Nephron (organoid): ENCODE results near the gene PSMC3.

Experiments used
- H3K27ac Mint-ChIP-seq, 3 experiments: 2 replicates each; pipeline ENCODE4 v1.8.0; 2020; ENCODE audit warnings: mixed read lengths in 3 of 3, mild to moderate bottlenecking in 2 of 3, moderate library complexity in 1 of 3
- H3K27me3 Mint-ChIP-seq: 2 replicates; pipeline ENCODE4 v1.8.0; 2021; ENCODE audit warnings: low read depth, mild to moderate bottlenecking, moderate library complexity, mixed read lengths
- H3K36me3 Mint-ChIP-seq: 2 replicates; pipeline ENCODE4 v1.8.0; 2020; ENCODE audit warnings: low read depth, mixed read lengths
- H3K4me1 Mint-ChIP-seq: 2 replicates; pipeline ENCODE4 v1.8.0; 2020; ENCODE audit warnings: mixed read lengths
- H3K4me3 Mint-ChIP-seq, 3 experiments: 2 replicates each; pipeline ENCODE4 v1.8.0; 2020; ENCODE audit warnings: mild to moderate bottlenecking in 3 of 3, mixed read lengths in 3 of 3, moderate library complexity in 2 of 3
- H3K9me3 Mint-ChIP-seq: 2 replicates; pipeline ENCODE4 v1.8.0; 2020; ENCODE audit warnings: mixed read lengths
- TF ChIP-seq, protein P1 (sequence below), 3 experiments: fragments of 200-600 bp; sonication (generic); IDR thresholded peaks; one replicate each; pipeline ENCODE4 v1.5.0; 2021; ENCODE audit warnings: antibody characterized with exemption in 3 of 3; ENCODE audit not compliant: unreplicated experiment in 3 of 3

Gene PSMC3

DNA sequence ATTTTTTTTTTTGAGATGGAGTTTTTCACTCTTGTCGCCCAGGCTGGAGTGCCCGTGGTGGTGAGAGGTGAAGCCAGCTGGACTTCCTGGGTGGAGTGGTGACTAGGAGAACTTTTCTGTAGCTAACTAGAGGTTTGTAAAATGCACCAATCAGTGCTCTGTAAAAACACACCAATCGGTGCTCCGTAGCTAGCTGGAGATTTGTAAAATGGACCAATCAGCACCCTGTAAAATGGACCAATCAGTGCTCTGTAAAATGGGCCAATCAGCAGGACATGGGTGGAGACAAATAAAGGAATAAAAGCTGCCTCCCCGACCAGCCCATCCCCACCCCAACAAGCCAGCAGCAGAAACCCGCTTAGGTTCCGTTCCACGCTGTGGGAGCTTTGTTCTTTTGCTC is 27.1 kb upstream of the PSMC3 start:
- Mint-ChIP-seq H3K36me3 (no peaks in the 10 kb centered on the region), H3K27me3 (no peaks in the 10 kb centered on the region)

DNA sequence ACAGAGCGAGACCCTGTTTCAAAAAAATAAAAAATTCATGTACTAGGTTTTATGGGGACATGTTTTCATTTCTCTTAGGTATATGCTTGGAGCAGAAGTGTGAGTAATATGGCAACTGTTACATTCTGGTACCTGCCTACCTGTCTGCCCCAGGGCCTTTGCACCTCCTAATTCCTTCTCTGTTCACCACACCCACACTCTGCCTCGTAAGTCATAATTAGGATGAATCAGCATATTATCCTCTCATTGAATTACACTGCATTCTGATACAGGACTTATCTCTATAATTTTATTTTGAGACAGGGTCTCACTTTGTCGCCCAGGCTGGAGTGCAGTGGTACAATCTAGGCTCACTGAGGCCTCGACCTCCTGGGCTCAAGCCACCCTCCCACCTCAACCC is 25.8 kb upstream of the PSMC3 start:
- TF ChIP-seq, protein P1, sequence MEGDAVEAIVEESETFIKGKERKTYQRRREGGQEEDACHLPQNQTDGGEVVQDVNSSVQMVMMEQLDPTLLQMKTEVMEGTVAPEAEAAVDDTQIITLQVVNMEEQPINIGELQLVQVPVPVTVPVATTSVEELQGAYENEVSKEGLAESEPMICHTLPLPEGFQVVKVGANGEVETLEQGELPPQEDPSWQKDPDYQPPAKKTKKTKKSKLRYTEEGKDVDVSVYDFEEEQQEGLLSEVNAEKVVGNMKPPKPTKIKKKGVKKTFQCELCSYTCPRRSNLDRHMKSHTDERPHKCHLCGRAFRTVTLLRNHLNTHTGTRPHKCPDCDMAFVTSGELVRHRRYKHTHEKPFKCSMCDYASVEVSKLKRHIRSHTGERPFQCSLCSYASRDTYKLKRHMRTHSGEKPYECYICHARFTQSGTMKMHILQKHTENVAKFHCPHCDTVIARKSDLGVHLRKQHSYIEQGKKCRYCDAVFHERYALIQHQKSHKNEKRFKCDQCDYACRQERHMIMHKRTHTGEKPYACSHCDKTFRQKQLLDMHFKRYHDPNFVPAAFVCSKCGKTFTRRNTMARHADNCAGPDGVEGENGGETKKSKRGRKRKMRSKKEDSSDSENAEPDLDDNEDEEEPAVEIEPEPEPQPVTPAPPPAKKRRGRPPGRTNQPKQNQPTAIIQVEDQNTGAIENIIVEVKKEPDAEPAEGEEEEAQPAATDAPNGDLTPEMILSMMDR (IDR thresholded peaks at IDR 0.05; ENCODE audit: unreplicated experiment in 3 of 3): no peak
- H3K9me3 Mint-ChIP-seq: no peaks in the 10 kb centered on the region
- no peak overlapping the region for H3K4me3 Mint-ChIP-seq
- no peak overlapping the region for H3K27ac Mint-ChIP-seq
- H3K4me1 Mint-ChIP-seq: peaks cover 11% of the 10 kb centered on the region
- no peaks in the 10 kb centered on the region for H3K36me3 Mint-ChIP-seq
- H3K27me3 Mint-ChIP-seq: no peaks in the 10 kb centered on the region

More for the DNA sequence above, 27.1 kb upstream of the PSMC3 start:
- Mint-ChIP-seq H3K4me3 (no peak overlapping the region), H3K9me3 (no peaks in the 10 kb centered on the region), H3K27ac (no peak overlapping the region), H3K4me1 (peaks cover 5% of the 10 kb centered on the region)
- TF ChIP-seq, protein P1 (IDR thresholded peaks at IDR 0.05; ENCODE audit: unreplicated experiment in 3 of 3): no peak

DNA sequence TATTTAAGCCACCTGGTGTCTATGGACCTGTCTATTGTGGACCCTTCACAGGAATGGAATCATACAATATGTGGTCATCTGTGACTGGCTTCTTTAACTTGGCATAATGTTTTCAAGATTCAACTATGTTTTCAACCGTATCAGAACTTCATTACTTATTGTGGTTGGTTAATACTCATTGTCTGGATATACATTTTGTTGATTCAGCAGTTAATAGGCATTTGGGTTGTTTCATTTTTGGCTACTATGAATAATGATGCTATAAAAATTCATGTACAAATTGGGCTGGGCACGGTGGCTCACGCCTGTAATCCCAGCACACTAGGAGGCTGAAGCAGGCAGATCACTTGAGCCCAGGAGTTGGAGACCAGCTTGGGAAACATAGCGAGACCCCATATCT is 25.2 kb upstream of the PSMC3 start:
- no peaks in the 10 kb centered on the region for H3K36me3 Mint-ChIP-seq
- no peak overlapping the region for H3K27ac Mint-ChIP-seq
- H3K4me3 Mint-ChIP-seq: no peak overlapping the region
- no peaks in the 10 kb centered on the region for H3K9me3 Mint-ChIP-seq
- H3K4me1 Mint-ChIP-seq: peaks cover 14% of the 10 kb centered on the region
- TF ChIP-seq, protein P1 (IDR thresholded peaks at IDR 0.05; ENCODE audit: unreplicated experiment in 3 of 3): no peak
- H3K27me3 Mint-ChIP-seq: no peaks in the 10 kb centered on the region

DNA sequence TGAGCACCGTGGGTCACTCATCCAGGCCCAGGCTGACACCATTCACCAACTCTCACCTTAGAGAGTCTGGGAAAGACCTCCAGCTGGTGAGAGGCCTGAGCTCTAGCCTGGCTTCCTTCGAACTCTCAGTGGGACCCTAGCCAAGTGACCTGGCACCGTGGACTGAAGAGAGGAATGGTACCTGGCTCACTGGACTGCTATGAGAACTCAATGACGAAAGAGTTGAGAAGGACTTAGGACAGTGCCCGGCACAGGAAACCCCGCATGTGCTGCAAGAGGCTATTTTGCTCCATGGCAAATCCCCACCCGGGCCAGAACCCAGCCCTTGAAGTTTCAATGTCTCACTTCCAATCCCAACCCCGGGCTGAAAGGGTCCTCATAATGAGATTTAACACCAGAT is 23.3 kb upstream of the PSMC3 start:
- H3K4me1 Mint-ChIP-seq: peaks cover 18% of the 10 kb centered on the region
- peak overlapping the region in 1 of 3 experiments; percentile 65 for H3K4me3 Mint-ChIP-seq
- no peaks in the 10 kb centered on the region for H3K36me3 Mint-ChIP-seq
- no peak overlapping the region for H3K27ac Mint-ChIP-seq
- TF ChIP-seq, protein P1 (IDR thresholded peaks at IDR 0.05; ENCODE audit: unreplicated experiment in 3 of 3): no peak
- H3K9me3 Mint-ChIP-seq: no peaks in the 10 kb centered on the region
- no peaks in the 10 kb centered on the region for H3K27me3 Mint-ChIP-seq

DNA sequence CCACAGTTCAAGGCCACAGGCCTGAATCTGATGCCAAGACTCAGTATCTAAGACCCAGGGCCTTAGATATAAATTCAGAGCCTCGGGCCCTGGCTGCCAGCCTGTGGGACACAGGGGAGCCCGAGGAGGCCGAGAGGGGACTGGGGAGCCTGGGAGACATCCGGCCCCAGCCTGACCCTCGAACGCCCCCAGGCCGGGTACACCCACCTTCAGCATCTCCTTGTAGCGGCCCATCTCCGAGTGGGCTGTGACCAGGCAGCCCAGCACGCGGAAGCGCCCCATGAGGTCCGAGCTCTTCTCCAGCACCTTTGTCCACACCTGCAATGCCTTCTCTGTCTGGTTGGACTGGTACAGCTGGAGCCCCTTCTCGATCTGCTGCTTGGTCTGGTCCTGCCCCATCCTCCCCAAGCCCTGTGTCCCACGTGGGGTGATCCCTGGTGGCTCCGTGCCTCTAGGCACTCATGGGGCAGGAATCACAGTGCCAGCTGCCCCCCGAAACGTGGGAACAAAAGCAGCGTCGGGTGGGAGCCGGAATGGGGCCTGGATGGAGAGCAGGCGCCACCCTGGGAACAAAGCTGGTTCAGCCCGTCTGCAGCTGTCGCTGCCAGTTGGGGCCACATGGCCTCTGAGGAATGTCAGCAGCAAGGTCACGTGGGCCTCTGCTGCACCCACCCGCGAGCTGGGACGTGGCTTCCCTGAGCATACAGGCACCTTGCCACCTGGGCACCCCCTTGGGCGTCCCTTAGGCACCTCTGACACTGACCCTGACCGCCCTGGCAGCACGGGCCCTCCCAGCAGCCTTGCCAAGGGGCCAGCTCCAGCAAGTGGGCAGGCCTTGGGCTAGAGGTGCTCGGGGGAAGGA is 22.6 kb upstream of the PSMC3 start, which contains the start of gene RAPSN:
TSS of gene RAPSN (minus strand) at position 571 of the 862 bp plus-strand sequence. CDS start at position 399, 172 bp downstream.
- peak within 1 kb of the TSS in 2 of 3 experiments; percentile 85 to 91 for H3K27ac Mint-ChIP-seq
- TF ChIP-seq, protein P1 (IDR thresholded peaks at IDR 0.05; ENCODE audit: unreplicated experiment in 3 of 3): no peak
- H3K4me3 Mint-ChIP-seq: peak within 1 kb of the TSS; percentile 71 to 97 (median 88)
- H3K27me3 Mint-ChIP-seq: no peaks in the 10 kb centered on the region
- no peaks in the 10 kb centered on the region for H3K36me3 Mint-ChIP-seq
- H3K4me1 Mint-ChIP-seq: peaks cover 18% of the 10 kb centered on the region
- H3K9me3 Mint-ChIP-seq: no peaks in the 10 kb centered on the region
